Measurements from ENCODE around the gene WWC1.
"Not testable (repeated sequence)": the region's sequence is repeated elsewhere in the genome, so short reads cannot be mapped to it uniquely, and the experiment has no call there.

WWC1 gene

GRCh38 chr5:168270476-168270875, 21.0 kb upstream of the WWC1 start:
- no peak for DNase-seq (ENCODE audit: insufficient read length, low spot score)
- TF ChIP-seq POLR2A (IDR thresholded peaks at IDR 0.05; ENCODE audit: low read depth, low read length): no peak

GRCh38 chr5:168273056-168273980, 18.1 kb upstream of the WWC1 start:
- FAIRE-seq (no peak), DNase-seq (ENCODE audit: insufficient read length, low spot score) (no peak)
- TF ChIP-seq POLR2A (IDR thresholded peaks at IDR 0.05; ENCODE audit: low read depth, low read length): no peak

More at GRCh38 chr5:168270476-168270875, 21.0 kb upstream of the WWC1 start:
- FAIRE-seq: no peak

- DNase-seq (ENCODE audit: insufficient read length, low spot score) (no peak), FAIRE-seq (no peak)
- TF ChIP-seq POLR2A (IDR thresholded peaks at IDR 0.05; ENCODE audit: low read depth, low read length): no peak
These were observed 17.0 kb upstream of the WWC1 start for GRCh38 chr5:168274406-168274805.

GRCh38 chr5:168275940-168276339, 15.5 kb upstream of the WWC1 start:
- DNase-seq (ENCODE audit: insufficient read length, low spot score) (no peak), FAIRE-seq (no peak)
- TF ChIP-seq POLR2A (IDR thresholded peaks at IDR 0.05; ENCODE audit: low read depth, low read length): no peak

GRCh38 chr5:168282120-168282519, 9.3 kb upstream of the WWC1 start:
- FAIRE-seq: no peak
- DNase-seq (ENCODE audit: insufficient read length, low spot score): no peak
- TF ChIP-seq POLR2A (IDR thresholded peaks at IDR 0.05; ENCODE audit: low read depth, low read length): no peak

GRCh38 chr5:168284809-168285208, 6.6 kb upstream of the WWC1 start:
- TF ChIP-seq POLR2A (IDR thresholded peaks at IDR 0.05; ENCODE audit: low read depth, low read length): no peak
- no peak for DNase-seq (ENCODE audit: insufficient read length, low spot score)
- no peak for FAIRE-seq

GRCh38 chr5:168285696-168286095, 5.7 kb upstream of the WWC1 start:
- no peak for TF ChIP-seq POLR2A (IDR thresholded peaks at IDR 0.05; ENCODE audit: low read depth, low read length)
- FAIRE-seq (no peak), DNase-seq (ENCODE audit: insufficient read length, low spot score) (no peak)

- DNase-seq (ENCODE audit: insufficient read length, low spot score) (no peak), FAIRE-seq (no peak)
- no peak for TF ChIP-seq POLR2A (IDR thresholded peaks at IDR 0.05; ENCODE audit: low read depth, low read length)
These were observed 5.1 kb upstream of the WWC1 start for GRCh38 chr5:168286386-168286785.

GRCh38 chr5:168286863-168287262, 4.6 kb upstream of the WWC1 start:
- not testable (repeated sequence) for DNase-seq (ENCODE audit: insufficient read length, low spot score)

GRCh38 chr5:168287362-168287761, 4.1 kb upstream of the WWC1 start:
- TF ChIP-seq POLR2A (IDR thresholded peaks at IDR 0.05; ENCODE audit: low read depth, low read length): no peak
- no peak for FAIRE-seq

More at GRCh38 chr5:168286863-168287262, 4.6 kb upstream of the WWC1 start:
- FAIRE-seq: not testable (repeated sequence)

GRCh38 chr5:168288349-168289245, 2.8 kb upstream of the WWC1 start:
- DNase-seq (ENCODE audit: insufficient read length, low spot score): no peak
- no peak for TF ChIP-seq POLR2A (IDR thresholded peaks at IDR 0.05; ENCODE audit: low read depth, low read length)

More at GRCh38 chr5:168287362-168287761, 4.1 kb upstream of the WWC1 start:
- DNase-seq (ENCODE audit: insufficient read length, low spot score): no peak

GRCh38 chr5:168290902-168291341, 523 bp upstream of the WWC1 start:
- TF ChIP-seq POLR2A (IDR thresholded peaks at IDR 0.05; ENCODE audit: low read depth, low read length): no peak
- DNase-seq (ENCODE audit: insufficient read length, low spot score): no peak
- FAIRE-seq: no peak

More at GRCh38 chr5:168288349-168289245, 2.8 kb upstream of the WWC1 start:
- FAIRE-seq: peak; percentile 20

GRCh38 chr5:168291964-168292785, 730 bp downstream of the WWC1 start:
- TF ChIP-seq POLR2A (IDR thresholded peaks at IDR 0.05; ENCODE audit: low read depth, low read length): no peak
- DNase-seq (ENCODE audit: insufficient read length, low spot score) (no peak), FAIRE-seq (no peak)
